Gastroesophageal sphincter (tissue), 4 donors: ENCODE data around the gene CEP131. TPM values are rescaled to one million over a fixed set of nuclear protein-coding genes. Genes with fewer than 3 reads are reported as not detected.
A peak's percentile ranks its signal among the peaks of the same experiment; 100 is the strongest.

Experiments used
- ATAC-seq: fragments of 150-250 bp; one replicate; pipeline ENCODE4 v1.9.1; 2016; ENCODE audit warnings: mild to moderate bottlenecking, moderate library complexity
- H3K27ac ChIP-seq, 4 donors: fragments of 200-600 bp; sonication (generic) in 3 of 4; 1 replicate in 3 of 4; 2 replicates in 1 of 4; pipeline ENCODE4 v1.5.1; 2016 to 2019
- H3K27me3 ChIP-seq: fragments of 200-600 bp; sonication (generic); one replicate; pipeline ENCODE4 v1.5.1; 2019
- H3K36me3 ChIP-seq, 2 donors: fragments of 200-600 bp; sonication (generic); one replicate each; pipeline ENCODE4 v1.5.1; 2019; ENCODE audit warnings: control low read depth in 1 of 2
- H3K4me1 ChIP-seq, 3 donors: fragments of 200-600 bp; sonication (generic); 1 replicate in 2 of 3; 2 replicates in 1 of 3; pipeline ENCODE4 v1.5.1; 2016 to 2019; ENCODE audit warnings: control low read depth in 2 of 3
- H3K4me3 ChIP-seq, 2 donors: fragments of 200-600 bp; sonication (generic); one replicate each; pipeline ENCODE4 v1.5.1; 2019; ENCODE audit warnings: mild to moderate bottlenecking in 1 of 2, moderate library complexity in 1 of 2
- H3K9me3 ChIP-seq, 3 donors: fragments of 200-600 bp; sonication (generic); one replicate each; pipeline ENCODE4 v1.5.1; 2017 to 2019; ENCODE audit warnings: control low read depth in 2 of 3
- EP300 ChIP-seq: sonication (generic); formaldehyde crosslinking; IDR thresholded peaks from one replicate; pipeline ENCODE4 v1.6.1; 2017; ENCODE audit warnings: antibody characterized with exemption, mild to moderate bottlenecking
- POLR2A ChIP-seq, 2 donors: fragments of 450-650 bp; IDR thresholded peaks; one replicate each; pipeline ENCODE4 v1.6.1; 2017; ENCODE audit warnings: antibody characterized with exemption in 2 of 2, mild to moderate bottlenecking in 2 of 2, moderate library complexity in 1 of 2
- POLR2AphosphoS5 ChIP-seq: sonication (generic); formaldehyde crosslinking; IDR thresholded peaks from one replicate; pipeline ENCODE4 v1.6.1; 2017; ENCODE audit warnings: antibody characterized with exemption
- WGBS, 2 donors: methylation state at CpG; one replicate each; pipeline ENCODE4 v1.1.5; 2018; ENCODE audit warnings: low coverage in 1 of 2; 5-methylcytosine and 5-hydroxymethylcytosine counted together
- total RNA-seq, 4 donors: library from RNA; depleted of rRNA; stranded (reverse); fragments of >200 nt; gene quantifications; one replicate each; pipeline ENCODE4 v1.1.0, GENCODE V29; 2016
- TF ChIP-seq, protein P1 (sequence below), 4 experiments: fragments of 200-600 bp in 2 of 4; fragments of 450-650 bp in 2 of 4; sonication (generic) in 1 of 4; IDR thresholded peaks; one replicate each; pipeline ENCODE4 v1.5.1; 2017 to 2019; ENCODE audit warnings: antibody characterized with exemption in 4 of 4, mild to moderate bottlenecking in 2 of 4, moderate library complexity in 2 of 4

Gene CEP131
- 10 to 100 TPM in 1 of 4 donors, 1 to 10 TPM in 3; 4.4 to 12.0 (median 6.4) TPM for total RNA-seq

DNA sequence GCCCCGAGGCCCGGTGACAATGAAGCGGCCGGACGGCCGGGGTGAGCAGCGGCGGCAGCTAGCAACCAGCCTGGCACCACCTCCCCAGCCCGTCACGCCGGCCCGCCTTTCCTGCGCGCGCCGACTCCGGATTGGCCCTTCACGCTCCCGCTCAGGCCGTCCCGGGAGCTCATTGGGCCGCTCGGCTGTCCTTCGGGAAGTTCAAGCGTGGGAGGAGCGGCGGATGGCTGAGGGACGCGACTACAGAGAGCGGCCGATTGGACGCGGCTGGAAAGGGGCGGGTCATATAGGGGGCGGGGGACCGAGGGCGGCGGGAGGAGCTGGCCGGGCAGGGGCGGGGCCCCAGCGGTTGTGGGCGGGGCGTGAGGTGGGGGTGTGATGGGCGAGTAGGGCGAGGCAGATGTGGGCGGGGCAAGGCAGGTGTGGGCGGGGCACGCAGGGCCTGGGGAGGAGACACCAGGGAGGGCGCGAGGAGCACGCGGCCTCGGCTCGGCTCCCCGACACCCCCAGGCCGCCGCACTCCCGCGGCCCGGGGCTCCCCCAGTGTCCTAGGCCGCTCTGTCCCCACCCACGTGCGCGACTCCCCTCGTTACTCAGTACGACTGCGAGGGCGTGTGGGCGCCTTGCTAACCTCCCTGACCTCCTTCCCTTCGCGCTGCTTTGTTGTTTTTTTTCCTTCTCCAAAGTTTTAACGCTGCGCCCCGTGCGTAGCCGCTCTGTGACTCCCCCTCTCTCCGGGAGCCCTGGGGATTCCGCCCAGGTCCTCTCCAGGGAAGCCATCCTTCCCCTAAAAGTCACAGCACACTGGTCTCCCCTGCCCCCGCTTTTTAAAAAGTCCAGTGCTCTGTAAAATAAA is at the start of gene CEP131:
CEP131 (minus strand) TSS at position 60 of the 856 bp plus-strand sequence. CDS start 2,909 bp downstream, outside the sequence.
- H3K4me3 ChIP-seq, result peak within 1 kb of the TSS; percentile 50 to 82
- 0 to 2% methylated on average over 10 to 25 of the region's 79 CpGs for WGBS, 2 donors
- peak within 1 kb of the TSS in 3 of 4 donors; percentile 56 to 76 (median 70) for H3K27ac ChIP-seq
- H3K4me1 ChIP-seq, result peaks cover 5 to 27% (median 17%) of the 10 kb centered on the region in 3 donors
- H3K9me3 ChIP-seq, result peaks cover 0 to 3% (median 0%) of the 10 kb centered on the region in 3 donors
- H3K36me3 ChIP-seq, result peaks cover 0 to 20% of the 10 kb centered on the region in 2 donors
- no peaks in the 10 kb centered on the region for H3K27me3 ChIP-seq
- peak; percentile 100 for ATAC-seq
- TF ChIP-seq POLR2A (IDR thresholded peaks at IDR 0.05) (no peak), POLR2AphosphoS5 (no peak), EP300 (no peak)
- TF ChIP-seq, protein P1, sequence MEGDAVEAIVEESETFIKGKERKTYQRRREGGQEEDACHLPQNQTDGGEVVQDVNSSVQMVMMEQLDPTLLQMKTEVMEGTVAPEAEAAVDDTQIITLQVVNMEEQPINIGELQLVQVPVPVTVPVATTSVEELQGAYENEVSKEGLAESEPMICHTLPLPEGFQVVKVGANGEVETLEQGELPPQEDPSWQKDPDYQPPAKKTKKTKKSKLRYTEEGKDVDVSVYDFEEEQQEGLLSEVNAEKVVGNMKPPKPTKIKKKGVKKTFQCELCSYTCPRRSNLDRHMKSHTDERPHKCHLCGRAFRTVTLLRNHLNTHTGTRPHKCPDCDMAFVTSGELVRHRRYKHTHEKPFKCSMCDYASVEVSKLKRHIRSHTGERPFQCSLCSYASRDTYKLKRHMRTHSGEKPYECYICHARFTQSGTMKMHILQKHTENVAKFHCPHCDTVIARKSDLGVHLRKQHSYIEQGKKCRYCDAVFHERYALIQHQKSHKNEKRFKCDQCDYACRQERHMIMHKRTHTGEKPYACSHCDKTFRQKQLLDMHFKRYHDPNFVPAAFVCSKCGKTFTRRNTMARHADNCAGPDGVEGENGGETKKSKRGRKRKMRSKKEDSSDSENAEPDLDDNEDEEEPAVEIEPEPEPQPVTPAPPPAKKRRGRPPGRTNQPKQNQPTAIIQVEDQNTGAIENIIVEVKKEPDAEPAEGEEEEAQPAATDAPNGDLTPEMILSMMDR (IDR thresholded peaks at IDR 0.05), result no peak

DNA sequence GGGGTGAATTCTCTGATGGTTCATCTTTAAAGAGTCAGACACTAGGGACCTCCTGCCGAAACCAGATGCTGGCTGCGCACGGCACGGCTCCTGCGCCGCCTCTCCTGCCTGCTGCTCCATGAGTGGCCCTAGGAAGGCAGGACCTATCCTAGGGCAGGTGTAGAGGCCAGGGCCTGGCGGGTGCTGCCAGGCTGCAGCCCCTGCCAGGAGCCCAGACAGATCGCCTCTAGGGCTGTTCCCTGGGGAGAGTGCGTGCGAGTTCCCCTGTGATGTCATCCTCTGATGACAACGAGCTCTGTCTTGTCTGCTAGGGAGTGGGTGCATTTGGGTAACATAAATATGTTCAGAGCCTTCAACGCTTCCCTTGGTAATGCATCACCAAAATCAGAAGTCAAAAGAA is 48.5 kb upstream of the CEP131 start:
- Histone ChIP-seq H3K4me3 (no peak overlapping the region), H3K9me3 (no peaks in the 10 kb centered on the region), H3K27me3 (no peaks in the 10 kb centered on the region), H3K36me3 (peaks cover 0 to 95% of the 10 kb centered on the region in 2 donors), H3K4me1 (peaks cover 0 to 3% (median 0%) of the 10 kb centered on the region in 3 donors), H3K27ac (no peak overlapping the region)
- no peak for ATAC-seq
- WGBS, 2 donors, result 100% methylated on average over 1 of the region's 12 CpGs; no CpG with 5 or more reads in 1 of the 2 donors
- TF ChIP-seq POLR2A (IDR thresholded peaks at IDR 0.05) (no peak), POLR2AphosphoS5 (no peak), EP300 (no peak)
- TF ChIP-seq, protein P1 (IDR thresholded peaks at IDR 0.05), result no peak

DNA sequence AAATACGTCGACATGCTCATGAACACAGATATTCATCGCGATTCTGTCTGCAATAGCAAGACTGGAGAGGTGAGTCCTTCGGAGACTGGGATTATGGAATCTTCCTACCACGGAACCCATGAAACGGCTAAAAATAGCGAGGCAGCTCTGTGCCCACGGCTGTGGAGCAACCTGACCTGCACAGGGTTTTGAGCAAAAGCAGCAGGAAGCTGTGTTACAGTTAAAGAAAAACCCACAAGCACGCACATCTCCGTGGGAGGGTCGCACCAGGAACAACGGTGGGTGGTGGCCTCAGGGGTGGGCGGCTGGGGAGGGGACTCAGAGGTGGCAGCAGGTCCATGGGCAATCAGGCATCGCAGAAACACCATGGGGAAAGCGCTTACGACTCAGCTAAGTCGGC is 47.5 kb upstream of the CEP131 start:
- Histone ChIP-seq H3K27me3 (no peaks in the 10 kb centered on the region), H3K9me3 (no peaks in the 10 kb centered on the region), H3K4me1 (no peaks in the 10 kb centered on the region), H3K36me3 (peaks cover 0 to 97% of the 10 kb centered on the region in 2 donors), H3K4me3 (no peak overlapping the region), H3K27ac (no peak overlapping the region)
- no peak for TF ChIP-seq POLR2A (IDR thresholded peaks at IDR 0.05)
- TF ChIP-seq POLR2AphosphoS5, result no peak
- no peak for TF ChIP-seq EP300
- TF ChIP-seq, protein P1 (IDR thresholded peaks at IDR 0.05), result no peak
- no peak for ATAC-seq
- WGBS, 2 donors, result 90 to 93% methylated on average over 4 to 8 of the region's 18 CpGs

DNA sequence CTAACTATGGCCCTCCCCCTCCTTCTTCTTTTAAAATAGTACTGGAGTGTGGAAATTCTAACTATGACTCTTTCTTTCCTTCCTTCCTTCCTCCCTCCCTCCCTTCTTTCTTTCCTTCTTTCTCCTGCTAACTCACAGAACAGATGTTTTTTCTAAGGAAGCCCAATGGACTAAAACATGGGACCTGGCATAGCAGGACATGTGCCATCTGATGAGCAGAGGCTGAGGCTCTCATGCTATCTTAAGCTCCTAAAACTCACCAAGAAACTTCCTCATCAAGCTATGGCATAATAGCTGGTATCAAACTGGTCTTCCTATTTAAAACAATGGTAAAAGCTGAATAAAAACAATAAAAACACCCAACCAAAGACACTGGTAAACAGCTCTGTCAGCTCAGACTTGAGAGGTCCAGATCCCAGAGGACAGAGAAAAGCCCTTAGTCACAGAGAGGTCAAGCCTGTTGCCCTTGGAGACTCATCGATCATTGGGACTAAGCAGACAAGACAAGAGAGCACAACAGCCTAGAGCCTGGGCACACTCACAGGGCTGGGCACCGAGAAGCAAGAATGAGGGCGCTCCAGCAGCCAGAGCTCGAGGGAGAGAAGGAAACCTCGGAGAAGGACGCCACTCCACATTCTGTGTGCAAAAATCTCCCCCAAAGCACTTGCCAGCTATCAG is 44.8 kb upstream of the CEP131 start:
- H3K36me3 ChIP-seq, result peaks cover 0 to 97% of the 10 kb centered on the region in 2 donors
- no peaks in the 10 kb centered on the region for H3K9me3 ChIP-seq
- TF ChIP-seq EP300, result no peak
- TF ChIP-seq POLR2AphosphoS5, result no peak
- TF ChIP-seq POLR2A (IDR thresholded peaks at IDR 0.05), result no peak
- TF ChIP-seq, protein P1 (IDR thresholded peaks at IDR 0.05), result no peak
- ATAC-seq, result no peak
- H3K27me3 ChIP-seq, result no peaks in the 10 kb centered on the region
- 76 to 85% methylated on average over 2 to 6 of the region's 6 CpGs for WGBS, 2 donors
- H3K4me1 ChIP-seq, result no peaks in the 10 kb centered on the region
- no peak overlapping the region for H3K27ac ChIP-seq
- no peak overlapping the region for H3K4me3 ChIP-seq
